Right lobe of liver (tissue), 6 donors: Measurements from ENCODE around the gene ANKRD23. TPM values are rescaled to one million over a fixed set of nuclear protein-coding genes. Genes with fewer than 3 reads are reported as not detected.

Experiments used
- ATAC-seq, 4 donors: fragments of 200-7000 bp; cut with Tn5 transposase; one replicate each; pipeline ENCODE4 v1.9.1; 2020; ENCODE audit warnings: mild to moderate bottlenecking in 4 of 4, moderate library complexity in 4 of 4
- DNase-seq, 3 donors: peaks; one replicate each; pipeline ENCODE4 v3.0.0-alpha.2; 2020
- H3K27ac ChIP-seq, 3 donors: fragments of 200-600 bp; one replicate each; pipeline ENCODE4 v1.8.0; 2022
- H3K27me3 ChIP-seq, 2 donors: fragments of 200-600 bp; one replicate each; pipeline ENCODE4 v1.8.0; 2022
- H3K36me3 ChIP-seq, 4 donors: fragments of 200-600 bp; sonication (generic) in 1 of 4; one replicate each; pipeline versions ENCODE4 v1.5.1 to v1.8.0; 2017 to 2022; ENCODE audit warnings: control low read depth in 1 of 4
- H3K4me1 ChIP-seq, 4 donors: fragments of 200-600 bp; sonication (generic) in 1 of 4; one replicate each; pipeline versions ENCODE4 v1.5.1 to v1.8.0; 2017 to 2022; ENCODE audit warnings: control low read depth in 1 of 4
- H3K4me3 ChIP-seq, 3 donors: fragments of 200-600 bp; one replicate each; pipeline ENCODE4 v1.8.0; 2022
- H3K9me3 ChIP-seq, 4 donors: fragments of 200-600 bp; sonication (generic) in 1 of 4; one replicate each; pipeline versions ENCODE4 v1.5.1 to v1.8.0; 2017 to 2022; ENCODE audit warnings: control low read depth in 1 of 4
- POLR2A ChIP-seq: fragments of 450-650 bp; IDR thresholded peaks from one replicate; pipeline ENCODE4 v1.6.1; 2017; ENCODE audit warnings: antibody characterized with exemption, mild to moderate bottlenecking
- WGBS: methylation state at CpG from one replicate; pipeline ENCODE4 v1.1.6; 2018; ENCODE audit warnings: low coverage, low lambda C conversion rate; ENCODE audit not compliant: insufficient coverage; ENCODE audit errors: missing lambda C conversion rate; 5-methylcytosine and 5-hydroxymethylcytosine counted together
- intact Hi-C, 2 donors: fragments of 100-400 bp; cut with DNase I; formaldehyde crosslinking; loops; one replicate each; pipeline versions ENCODE4 v1.11.2 to v1.14.1; 2022
- total RNA-seq, 6 experiments: library from RNA; depleted of rRNA in 2 of 6; stranded (reverse); fragments of >200 nt in 2 of 6; fragmentation: NEBNext Ultra II Directional in 3 of 6; extraction: Animal tissue kit (Norgen Biotek cat#: 25700) in 3 of 6; gene quantifications; one replicate each; pipeline versions ENCODE4 v1.1.0 to v1.2.4, GENCODE V29; 2016 to 2023
- TF ChIP-seq, protein P1 (sequence below), 4 donors: fragments of 200-600 bp in 3 of 4; fragments of 450-650 bp in 1 of 4; IDR thresholded peaks; one replicate each; pipeline versions ENCODE4 v1.5.1 to v1.8.0; 2016 to 2022; ENCODE audit warnings: antibody characterized with exemption in 4 of 4, mild to moderate bottlenecking in 2 of 4
- donor health status: DM: no; HTN: yes; CAD: no.
- donor health status: DM: no; HTN: no; CAD: no.
- donor health status: DM: no; HTN: no; CAD: no.
- donor health status: DM: no; HTN: yes; CAD: no.
- donor health status: DM: no; HTN: yes; CAD: no.

The ANKRD23 gene
- total RNA-seq, 6 experiments from 2014 or later, result 0.98 to 4.0 (median 2.7) TPM

DNA sequence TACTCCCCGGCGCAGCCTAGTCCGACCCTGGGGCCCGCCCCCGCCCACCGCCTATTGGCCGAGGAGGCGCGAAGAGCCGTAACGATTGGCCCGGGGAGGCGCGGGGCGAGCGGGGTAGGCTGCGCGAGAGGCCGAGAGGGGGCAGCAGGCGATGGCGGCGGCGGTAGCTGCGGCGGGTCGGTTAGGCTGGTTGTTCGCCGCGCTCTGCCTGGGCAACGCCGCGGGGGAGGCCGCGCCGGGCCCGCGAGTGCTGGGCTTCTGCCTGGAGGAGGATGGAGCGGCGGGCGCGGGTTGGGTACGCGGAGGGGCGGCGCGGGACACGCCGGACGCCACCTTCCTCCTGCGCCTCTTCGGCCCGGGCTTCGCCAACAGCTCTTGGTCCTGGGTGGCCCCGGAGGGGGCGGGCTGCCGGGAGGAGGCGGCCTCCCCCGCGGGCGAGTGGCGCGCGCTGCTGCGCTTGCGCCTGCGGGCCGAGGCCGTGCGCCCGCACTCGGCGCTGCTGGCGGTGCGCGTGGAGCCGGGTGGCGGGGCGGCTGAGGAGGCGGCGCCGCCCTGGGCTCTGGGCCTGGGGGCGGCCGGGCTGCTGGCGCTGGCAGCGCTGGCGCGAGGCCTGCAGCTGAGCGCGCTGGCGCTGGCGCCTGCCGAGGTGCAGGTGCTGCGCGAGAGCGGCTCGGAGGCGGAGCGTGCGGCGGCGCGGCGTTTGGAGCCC, 27.5 kb downstream of the ANKRD23 start, which contains the start of gene CNNM3:
Gene CNNM3, plus strand, starts transcription at position 142 of the 709 bp plus-strand sequence. Its CDS starts 10 bp downstream, at position 152.
- peaks cover 0 to 43% (median 16%) of the 10 kb centered on the region in 4 donors for H3K4me1 ChIP-seq

DNA sequence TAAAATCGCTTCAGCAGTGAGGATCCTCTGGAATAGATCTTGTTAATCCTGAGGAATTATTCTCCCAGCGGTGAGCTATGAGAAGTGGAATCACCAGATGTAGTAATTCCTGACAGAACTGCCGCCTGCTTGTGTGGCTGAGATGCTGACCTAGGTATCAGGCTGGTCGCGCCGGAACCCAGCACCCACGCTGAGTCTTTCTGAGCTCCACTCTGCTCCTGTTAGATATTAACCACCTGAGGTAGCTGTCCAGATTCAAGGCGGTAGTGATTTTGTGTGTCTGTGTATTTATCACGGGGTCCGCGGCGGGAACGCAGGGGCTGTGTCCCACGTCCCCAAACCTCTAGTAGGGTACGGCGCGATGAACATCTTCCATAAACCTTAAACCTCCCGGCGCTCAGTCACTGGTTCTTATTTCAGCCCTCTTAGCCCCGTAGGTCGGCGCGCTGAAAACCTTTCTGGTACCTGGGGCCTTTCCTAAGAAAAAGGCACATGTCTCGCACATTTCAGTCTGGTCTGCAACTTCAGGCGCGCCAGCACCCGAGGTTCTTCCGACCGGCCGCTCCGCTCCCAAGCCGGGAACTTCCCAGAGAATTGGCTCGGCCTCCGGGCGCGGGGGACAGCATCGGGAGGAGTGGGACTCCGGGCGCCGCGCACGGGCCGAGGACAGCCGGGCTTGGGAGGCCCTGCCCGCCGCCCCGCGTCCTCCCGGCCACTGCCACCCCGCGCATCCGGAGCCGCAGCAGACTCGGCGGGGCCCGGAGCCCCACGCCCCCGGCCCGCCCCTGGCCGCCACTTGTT, 28.3 kb downstream of the ANKRD23 start:
- ATAC-seq, result peak; percentile 9 to 24 (median 18)
- Histone ChIP-seq H3K4me1 (peaks cover 0 to 36% (median 13%) of the 10 kb centered on the region in 4 donors), H3K4me3 (peak overlapping the region; percentile 76 to 93 (median 91)), H3K27ac (peak overlapping the region; percentile 88 to 94 (median 93)), H3K36me3 (no peaks in the 10 kb centered on the region), H3K27me3 (no peaks in the 10 kb centered on the region), H3K9me3 (no peaks in the 10 kb centered on the region)
- intact Hi-C loops, result loop anchor here (5.0 to 10.0 kb wide), 2 partner anchors 47 to 49 kb away; no protein-coding TSS in a partner anchor
- whole genome bisulfite sequencing, result under 1% methylated on average over 16 of the region's 60 CpGs
- TF ChIP-seq, protein P1, sequence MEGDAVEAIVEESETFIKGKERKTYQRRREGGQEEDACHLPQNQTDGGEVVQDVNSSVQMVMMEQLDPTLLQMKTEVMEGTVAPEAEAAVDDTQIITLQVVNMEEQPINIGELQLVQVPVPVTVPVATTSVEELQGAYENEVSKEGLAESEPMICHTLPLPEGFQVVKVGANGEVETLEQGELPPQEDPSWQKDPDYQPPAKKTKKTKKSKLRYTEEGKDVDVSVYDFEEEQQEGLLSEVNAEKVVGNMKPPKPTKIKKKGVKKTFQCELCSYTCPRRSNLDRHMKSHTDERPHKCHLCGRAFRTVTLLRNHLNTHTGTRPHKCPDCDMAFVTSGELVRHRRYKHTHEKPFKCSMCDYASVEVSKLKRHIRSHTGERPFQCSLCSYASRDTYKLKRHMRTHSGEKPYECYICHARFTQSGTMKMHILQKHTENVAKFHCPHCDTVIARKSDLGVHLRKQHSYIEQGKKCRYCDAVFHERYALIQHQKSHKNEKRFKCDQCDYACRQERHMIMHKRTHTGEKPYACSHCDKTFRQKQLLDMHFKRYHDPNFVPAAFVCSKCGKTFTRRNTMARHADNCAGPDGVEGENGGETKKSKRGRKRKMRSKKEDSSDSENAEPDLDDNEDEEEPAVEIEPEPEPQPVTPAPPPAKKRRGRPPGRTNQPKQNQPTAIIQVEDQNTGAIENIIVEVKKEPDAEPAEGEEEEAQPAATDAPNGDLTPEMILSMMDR (IDR thresholded peaks at IDR 0.05), result no peak
- TF ChIP-seq POLR2A, result no peak
- DNase-seq, result peak; percentile 56 to 75 (median 66)

More for the DNA sequence above, 27.5 kb downstream of the ANKRD23 start, which contains the start of gene CNNM3:
- Histone ChIP-seq H3K4me3 (peak within 1 kb of the TSS; percentile 76 to 93 (median 91)), H3K27ac (peak within 1 kb of the TSS; percentile 88 to 94 (median 93)), H3K36me3 (no peaks in the 10 kb centered on the region), H3K9me3 (no peaks in the 10 kb centered on the region), H3K27me3 (no peaks in the 10 kb centered on the region)
- under 1% methylated on average over 17 of the region's 103 CpGs for WGBS
- TF ChIP-seq, protein P1 (IDR thresholded peaks at IDR 0.05), result peak; percentile 67 to 77 (median 69)
- peak; percentile 71 for TF ChIP-seq POLR2A
- peak; percentile 99 for DNase-seq
- ATAC-seq, result peak; percentile 80 to 92 (median 84)
- intact Hi-C loops, result loop anchor here (5.0 to 10.0 kb wide), 2 partner anchors 46 to 49 kb away; no protein-coding TSS in a partner anchor

DNA sequence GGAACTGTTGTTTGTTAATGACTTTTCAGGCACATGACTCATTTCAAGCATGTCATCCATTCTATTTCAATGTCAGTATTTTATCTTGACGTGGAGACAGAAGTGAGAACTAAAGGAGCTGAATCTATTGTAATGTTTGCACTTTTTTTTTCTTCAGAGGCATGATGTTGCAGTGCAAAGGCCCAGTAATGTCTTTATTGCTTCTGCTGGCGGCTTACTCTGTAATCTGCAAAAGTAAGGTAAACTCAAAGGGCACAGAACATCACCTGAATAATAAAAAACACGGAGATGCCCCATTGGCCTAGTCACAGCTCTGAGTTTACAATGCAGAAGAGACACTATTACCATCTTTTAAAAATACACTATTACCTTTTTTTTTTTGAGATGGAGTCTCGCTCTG, 30.2 kb downstream of the ANKRD23 start:
- ATAC-seq (no peak), DNase-seq (no peak)
- H3K36me3 ChIP-seq, result no peaks in the 10 kb centered on the region
- no peak overlapping the region for H3K27ac ChIP-seq
- H3K4me1 ChIP-seq, result peaks cover 0 to 18% (median 5%) of the 10 kb centered on the region in 4 donors
- TF ChIP-seq POLR2A, result no peak
- TF ChIP-seq, protein P1 (IDR thresholded peaks at IDR 0.05), result no peak
- WGBS, result 63% methylated on average over 2 of the region's 4 CpGs
- intact Hi-C loops, result loop anchor here in 1 of 2 donors (10.0 kb wide), 1 partner anchor 51 kb away; no protein-coding TSS in a partner anchor
- H3K9me3 ChIP-seq, result no peaks in the 10 kb centered on the region
- no peaks in the 10 kb centered on the region for H3K27me3 ChIP-seq
- no peak overlapping the region for H3K4me3 ChIP-seq

DNA sequence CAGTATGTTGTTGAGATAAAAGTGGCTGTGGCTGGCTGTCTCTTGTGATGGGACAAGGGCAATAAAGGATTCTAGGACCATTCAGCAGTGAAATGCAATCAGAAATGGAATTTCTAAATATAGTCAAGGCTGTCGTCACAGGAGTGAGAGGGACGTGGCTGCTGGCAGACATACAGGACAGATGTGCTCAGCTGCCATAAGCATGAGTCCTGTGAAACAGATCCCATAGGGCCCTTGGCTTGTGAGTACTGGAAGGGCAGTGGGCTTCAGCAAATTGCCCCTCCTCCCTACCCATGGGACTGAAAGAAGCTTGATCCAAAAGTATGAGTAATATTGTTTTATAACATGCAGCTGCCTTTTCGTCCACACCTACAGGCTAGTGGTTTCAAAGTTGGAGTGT, 31.9 kb downstream of the ANKRD23 start:
- DNase-seq (no peak), ATAC-seq (no peak)
- peaks cover 0 to 5% (median 0%) of the 10 kb centered on the region in 4 donors for H3K4me1 ChIP-seq
- H3K9me3 ChIP-seq, result no peaks in the 10 kb centered on the region
- intact Hi-C loops, result loop anchor here in 1 of 2 donors (10.0 kb wide), 1 partner anchor 53 kb away; no protein-coding TSS in a partner anchor
- 59% methylated on average over 3 of the region's 3 CpGs for WGBS
- no peak overlapping the region for H3K4me3 ChIP-seq
- no peaks in the 10 kb centered on the region for H3K27me3 ChIP-seq
- TF ChIP-seq, protein P1 (IDR thresholded peaks at IDR 0.05), result no peak
- TF ChIP-seq POLR2A, result no peak
- no peak overlapping the region for H3K27ac ChIP-seq
- no peaks in the 10 kb centered on the region for H3K36me3 ChIP-seq
